K562 (cell line): ENCODE measurements around the gene SFN. TPM values are rescaled to one million over a fixed set of nuclear protein-coding genes. Genes with fewer than 3 reads are reported as not detected.

Source experiments
- ATAC-seq: fragments of 200-7000 bp; cut with Tn5 transposase; 3 replicates; pipeline ENCODE4 v1.9.1; 2020; ENCODE audit warnings: moderate library complexity
- BruUV-seq: library from RNA; stranded (reverse); fragments of 400-500 nt; replicated peaks from 2 replicates; lab custom pipeline; 2021; lab: Mats Ljungman, UMichigan
- CTCF ChIA-PET: fragments of 300-600 bp; formaldehyde crosslinking; extraction: SDS; loops from one replicate; lab custom pipeline; 2021; ENCODE audit warnings: low intra/inter-chr PET ratio; lab: Yijun Ruan, JAX
- POLR2A ChIA-PET: fragments of 300-600, 350-650 bp; sonication (Branson Sonifier 250); formaldehyde crosslinking; extraction: SDS; loops from one replicate; lab custom pipeline; 2021; ENCODE audit warnings: antibody characterized with exemption, inconsistent platforms; lab: Yijun Ruan, JAX
- DNase-seq, 4 experiments: peaks; one replicate each; pipeline versions ENCODE4 v3.0.0 to v3.0.0-alpha.2; 2011 to 2018; ENCODE audit warnings: low spot score in 3 of 4, mixed read lengths in 3 of 4; ENCODE audit errors: extremely low read depth in 1 of 4
- FAIRE-seq: peaks from 2 replicates; lab custom pipeline; 2011; peaks lifted over from hg19 to GRCh38; lab: Jason Lieb, UNC
- H2AFZ ChIP-seq: 2 replicates; pipeline ENCODE4 v1.6.0; 2011; ENCODE audit warnings: low read depth, low read length, control low read depth, inconsistent platforms
- H3K27ac ChIP-seq: fragments of 200-600 bp; 3 replicates; pipeline ENCODE4 v1.8.0; 2011; ENCODE audit warnings: low read depth, mild to moderate bottlenecking, control low read depth, inconsistent platforms, low read length, moderate library complexity, mixed read lengths; ENCODE audit errors: extremely low read depth
- H3K27me3 ChIP-seq, 2 experiments: fragments of 300-600 bp in 1 of 2; 2 replicates in 1 of 2; 3 replicates in 1 of 2; pipeline versions ENCODE4 v1.6.0 to v1.8.0; 2011; ENCODE audit warnings: inconsistent platforms in 2 of 2, low read length in 2 of 2, mild to moderate bottlenecking in 1 of 2, mixed read lengths in 1 of 2, moderate library complexity in 1 of 2; ENCODE audit not compliant: control insufficient read depth in 2 of 2, insufficient read depth in 2 of 2
- H3K36me3 ChIP-seq: fragments of 300-600 bp; 3 replicates; pipeline ENCODE4 v1.8.0; 2011; ENCODE audit warnings: mild to moderate bottlenecking, low read length, inconsistent platforms; ENCODE audit not compliant: control insufficient read depth, insufficient read depth
- H3K4me1 ChIP-seq, 2 experiments: fragments of 200-600 bp in 1 of 2; replicated peaks in 1 of 2; 2 replicates in 1 of 2; 3 replicates in 1 of 2; pipeline versions ENCODE4 v1.5.1 to v1.8.0; 2011; ENCODE audit warnings: inconsistent platforms in 2 of 2, low read length in 2 of 2, mild to moderate bottlenecking in 1 of 2, mixed read lengths in 1 of 2, moderate library complexity in 1 of 2; ENCODE audit not compliant: control insufficient read depth in 2 of 2, insufficient read depth in 2 of 2
- H3K4me2 ChIP-seq: 2 replicates; pipeline ENCODE4 v1.6.1; 2011; ENCODE audit warnings: low read length, control low read depth, inconsistent platforms, mixed read lengths; ENCODE audit not compliant: insufficient read depth
- H3K4me3 ChIP-seq: fragments of 200-600 bp; sonication (generic), shearing (Covaris generic); 2 replicates; pipeline ENCODE4 v1.5.1; 2016; ENCODE audit warnings: control low read depth, inconsistent platforms
- H3K79me2 ChIP-seq: fragments of 200-600 bp; 3 replicates; pipeline ENCODE4 v1.8.0; 2011; ENCODE audit warnings: low read length, inconsistent platforms; ENCODE audit not compliant: control insufficient read depth, insufficient read depth
- H3K9ac ChIP-seq, 2 experiments: 2 replicates each; pipeline versions ENCODE4 v1.6.0 to v1.6.1; 2011; ENCODE audit warnings: low read depth in 2 of 2, low read length in 2 of 2, control low read depth in 1 of 2, inconsistent platforms in 1 of 2, mild to moderate bottlenecking in 1 of 2, mixed read lengths in 1 of 2; ENCODE audit not compliant: insufficient read depth in 1 of 2
- H3K9me1 ChIP-seq: one replicate; pipeline ENCODE4 v1.6.0; 2011; ENCODE audit warnings: inconsistent platforms, mild to moderate bottlenecking, low read length, moderate library complexity; ENCODE audit not compliant: control insufficient read depth, insufficient read depth
- H3K9me3 ChIP-seq: replicated peaks from 2 replicates; pipeline ENCODE4 v1.5.1; 2011; ENCODE audit warnings: low read depth, low read length, inconsistent platforms; ENCODE audit not compliant: control insufficient read depth, insufficient read depth
- H4K20me1 ChIP-seq: replicated peaks from 2 replicates; pipeline ENCODE4 v1.6.1; 2011; ENCODE audit warnings: low read length, inconsistent platforms, mixed read lengths; ENCODE audit not compliant: control insufficient read depth, insufficient read depth
- ATF4 ChIP-seq: fragments of 450-650 bp; formaldehyde crosslinking; IDR thresholded peaks from 2 replicates; pipeline ENCODE4 v1.4.0; 2022; ENCODE audit warnings: mild to moderate bottlenecking, moderate library complexity
- BRCA1 ChIP-seq, 2 experiments: fragments of 450-650 bp in 1 of 2; sonication (generic) in 1 of 2; formaldehyde crosslinking in 1 of 2; IDR thresholded peaks; 2 replicates each; pipeline versions ENCODE4 v1.5.0 to v1.6.1; 2017 to 2020; ENCODE audit warnings: mild to moderate bottlenecking in 1 of 2, missing genetic modification reagents in 1 of 2
- CLOCK ChIP-seq: fragments of 250-450 bp; sonication (Bioruptor Pico); IDR thresholded peaks from 2 replicates; pipeline ENCODE4 v1.4.0; 2020; ENCODE audit warnings: mild to moderate bottlenecking, moderate library complexity, borderline replicate concordance
- ELK1 ChIP-seq: sonication (generic); formaldehyde crosslinking; IDR thresholded peaks from 2 replicates; pipeline ENCODE4 v1.8.1; 2022; ENCODE audit warnings: missing genetic modification reagents
- GABPB2 ChIP-seq: fragments of 250-450 bp; sonication (Bioruptor Pico); conservative IDR thresholded peaks from 2 replicates; pipeline ENCODE4 v1.5.1; 2021; ENCODE audit warnings: mild to moderate bottlenecking
- MAX ChIP-seq: sonication (generic); formaldehyde crosslinking; IDR thresholded peaks from 2 replicates; pipeline ENCODE4 v1.9.0; 2022; ENCODE audit warnings: mild to moderate bottlenecking, missing genetic modification reagents
- MTA1 ChIP-seq: fragments of 450-650 bp; IDR thresholded peaks from 2 replicates; pipeline ENCODE4 v1.6.1; 2017; ENCODE audit warnings: borderline replicate concordance
- MTF1 ChIP-seq: fragments of 250-450 bp; sonication (Bioruptor Pico); IDR thresholded peaks from 2 replicates; pipeline ENCODE4 v1.9.0; 2021; ENCODE audit warnings: moderate library complexity, mild to moderate bottlenecking, inconsistent platforms, borderline replicate concordance
- PRPF4 ChIP-seq: fragments of 200-400 bp; formaldehyde crosslinking; IDR thresholded peaks from one replicate; pipeline ENCODE4 v1.6.1; 2017; ENCODE audit warnings: low read length, low read depth, mild to moderate bottlenecking; ENCODE audit not compliant: insufficient read depth, poor library complexity, severe bottlenecking
- RBFOX2 ChIP-seq: fragments of 200-400 bp; formaldehyde crosslinking; IDR thresholded peaks from 2 replicates; pipeline ENCODE4 v1.6.1; 2017; ENCODE audit warnings: low read depth, mild to moderate bottlenecking, low read length, moderate library complexity
- RBM39 ChIP-seq: fragments of 200-400 bp; formaldehyde crosslinking; optimal IDR thresholded peaks from 2 replicates; pipeline ENCODE3; 2018; ENCODE audit warnings: low read depth, low read length
- ZNF512 ChIP-seq: IDR thresholded peaks from 2 replicates; pipeline ENCODE4 v1.6.1; 2016; ENCODE audit warnings: missing genetic modification characterization, missing compliant biosample characterization
- ZNF583 ChIP-seq: fragments of 250-450 bp; sonication (Bioruptor Pico); IDR thresholded peaks from 2 replicates; pipeline ENCODE4 v1.4.0; 2020
- ZNF764 ChIP-seq: fragments of 250-450 bp; sonication (Bioruptor Pico); IDR thresholded peaks from 2 replicates; pipeline ENCODE4 v1.4.0; 2020; ENCODE audit warnings: low read depth, mild to moderate bottlenecking, moderate library complexity
- WGBS: fragments of 100-300 bp; shearing (Covaris generic); methylation state at CpG from one replicate; pipeline ENCODE4 v1.1.6; 2016; ENCODE audit warnings: low coverage, mixed read lengths; ENCODE audit not compliant: insufficient coverage; ENCODE audit errors: missing lambda C conversion rate; 5-methylcytosine and 5-hydroxymethylcytosine counted together
- in situ Hi-C: fragments of 300-500 bp; cut with MboI; formaldehyde crosslinking; loops from 4 replicates; pipeline ENCODE4 v1.15.0; 2018; ENCODE audit warnings: inconsistent platforms, mixed read lengths
- intact Hi-C: fragments of 100-400 bp; cut with micrococcal nuclease; formaldehyde crosslinking; loops from 2 replicates; pipeline ENCODE4 v1.14.2; 2022
- polyA plus RNA-seq, 8 experiments: library from polyadenylated mRNA; depleted of rRNA in 4 of 8; stranded (reverse) in 5 of 8; unstranded in 3 of 8; fragments of >200 nt; fragmentation: Nextera tagmentation in 2 of 8; fragmentation: Illumina TruSeq in 1 of 8; extraction: Ambion mirVana in 2 of 8; extraction: Trizol in 1 of 8; gene quantifications; 2 replicates each; pipeline versions ENCODE4 v1.2.1 to v1.2.3, GENCODE V29; 2011 to 2014; ENCODE audit warnings: inconsistent platforms in 1 of 8, missing spikeins in 1 of 8
- total RNA-seq, 7 experiments: library from RNA; depleted of rRNA in 6 of 7; stranded (reverse); fragments of >200 nt in 6 of 7; fragmentation: Illumina TruSeq in 2 of 7; extraction: Trizol in 2 of 7; gene quantifications; 2 replicates each; pipeline versions ENCODE4 v1.2.1 to v1.2.3, GENCODE V29; 2011 to 2021; ENCODE audit warnings: low replicate concordance in 1 of 7

The SFN gene
- total and polyA plus RNA-seq, 9 of the 15 experiments (the other 6 are each of a cell fraction or from before 2014, with no cell fraction given), result 0.10 to 3.8 (median 2.0) TPM

GRCh38 chr1:26853600-26853999 is 9.3 kb upstream of the SFN start:
- DNase-seq, result no peak
- H3K79me2 ChIP-seq, result no peaks in the 10 kb centered on the region
- H3K4me3 ChIP-seq, result no peak overlapping the region
- H3K4me1 ChIP-seq, result peaks cover 0 to 15% of the 10 kb centered on the region in 2 experiments; a peak in 3 of 5 replicates
- ATAC-seq, result no peak; the same call in 2 of the 3 replicates
- H3K27me3 ChIP-seq, result no peaks in the 10 kb centered on the region
- no peaks in the 10 kb centered on the region for H3K9me3 ChIP-seq
- no peak overlapping the region for H2AFZ ChIP-seq
- in situ Hi-C loops, result no loop called here
- peaks cover 13% of the 10 kb centered on the region for H4K20me1 ChIP-seq
- no peak for TF ChIP-seq ZNF512
- TF ChIP-seq MTA1, result no peak
- 0 out of 2 replicates have a peak, but pooled peaks have one; percentile 54 for TF ChIP-seq ELK1 (CRISPR knock-in tag)
- no peak for TF ChIP-seq GABPB2 (CRISPR knock-in tag)
- TF ChIP-seq PRPF4, result no peak
- TF ChIP-seq MAX (CRISPR knock-in tag), result 0 out of 2 replicates have a peak, but pooled peaks have one; percentile 3
- no peak for TF ChIP-seq RBM39
- TF ChIP-seq MTF1, result no peak
- TF ChIP-seq ZNF583 (CRISPR knock-in tag), result no peak
- TF ChIP-seq BRCA1 (IDR thresholded peaks at IDR 0.05), result no peak
- 0 out of 2 replicates have a peak, but pooled peaks have one; percentile 59 for TF ChIP-seq BRCA1 (CRISPR knock-in tag; IDR thresholded peaks at IDR 0.05)
- TF ChIP-seq RBFOX2, result 0 out of 2 replicates have a peak, but pooled peaks have one; percentile 6
- TF ChIP-seq ATF4 (CRISPR knock-in tag), result no peak
- TF ChIP-seq ZNF764, result no peak
- no peak for TF ChIP-seq CLOCK (CRISPR knock-in tag)
- TF ChIP-seq, all 486 proteins: peak for 4
- intact Hi-C loops, result loop anchor here (1.0 kb wide), 1 partner anchor 25 kb away; no protein-coding TSS in a partner anchor
- Histone ChIP-seq H3K4me2 (no peak overlapping the region), H3K27ac (no peak overlapping the region), H3K36me3 (peaks cover 70% of the 10 kb centered on the region; the same call in 2 of the 3 replicates), H3K9ac (peak overlapping the region in 1 of 2 experiments; percentile 27; a peak in 2 of 4 replicates), H3K9me1 (peaks cover 8% of the 10 kb centered on the region)
- ChIA-PET POLR2A (no interaction called here), CTCF (interaction anchor here (1.5 to 4.6 kb wide), 2 partner anchors 24 to 244 kb away, joined by 5 to 53 read pairs; no protein-coding TSS in a partner anchor)
- no TSS peak for BruUV-seq
- WGBS, result 88% methylated on average over 10 of the region's 10 CpGs
- no peak for FAIRE-seq
